WTC11 (cell line): ENCODE results near the gene PGA3. TPM values are rescaled to one million over a fixed set of nuclear protein-coding genes. Genes with fewer than 3 reads are reported as not detected.

ENCODE experiments used
- ATAC-seq: fragments of 200-7000 bp; cut with Tn5 transposase; 2 replicates; pipeline ENCODE4 v1.10.0; 2021; ENCODE audit warnings: mild to moderate bottlenecking, moderate library complexity
- CTCF ChIA-PET: fragments of 300-600 bp; sonication (Branson Sonifier 250); formaldehyde crosslinking; loops from one replicate; lab custom pipeline; 2021; ENCODE audit warnings: antibody characterized with exemption; lab: Charles Lee
- POLR2A ChIA-PET: fragments of 350-600 bp; sonication (Branson Sonifier 250); formaldehyde crosslinking; loops from one replicate; lab custom pipeline; 2021; ENCODE audit warnings: antibody characterized with exemption; lab: Charles Lee
- DNase-seq: peaks from one replicate; pipeline ENCODE4 v3.0.0; 2021; ENCODE audit warnings: low spot score
- H3K27ac Mint-ChIP-seq: 2 replicates; pipeline ENCODE4 v1.8.0; 2021; ENCODE audit warnings: mixed read lengths
- H3K27me3 Mint-ChIP-seq: 2 replicates; pipeline ENCODE4 v1.8.0; 2021; ENCODE audit warnings: low read depth, mild to moderate bottlenecking, moderate library complexity, mixed read lengths
- H3K36me3 Mint-ChIP-seq: 2 replicates; pipeline ENCODE4 v1.8.0; 2021; ENCODE audit warnings: mixed read lengths
- H3K4me1 Mint-ChIP-seq: 2 replicates; pipeline ENCODE4 v1.8.0; 2022; ENCODE audit warnings: mixed read lengths
- H3K4me3 Mint-ChIP-seq: 2 replicates; pipeline ENCODE4 v1.8.0; 2021; ENCODE audit warnings: mild to moderate bottlenecking, moderate library complexity, mixed read lengths
- H3K9me3 Mint-ChIP-seq: 2 replicates; pipeline ENCODE4 v1.8.0; 2021; ENCODE audit warnings: mixed read lengths
- AFF4 ChIP-seq: sonication (generic); formaldehyde crosslinking; IDR thresholded peaks from 2 replicates; pipeline ENCODE4 v1.8.1; 2023; ENCODE audit warnings: mild to moderate bottlenecking, missing genetic modification reagents, borderline replicate concordance
- ARID4B ChIP-seq: sonication (generic); formaldehyde crosslinking; IDR thresholded peaks from 2 replicates; pipeline ENCODE4 v1.8.0; 2023; ENCODE audit warnings: missing genetic modification reagents, mild to moderate bottlenecking, borderline replicate concordance
- CBFB ChIP-seq: sonication (generic); formaldehyde crosslinking; IDR thresholded peaks from 2 replicates; pipeline ENCODE4 v1.8.1; 2022; ENCODE audit warnings: mild to moderate bottlenecking, low read depth, missing genetic modification reagents
- CREB1 ChIP-seq: sonication (generic); formaldehyde crosslinking; IDR thresholded peaks from 2 replicates; pipeline ENCODE4 v1.8.0; 2023; ENCODE audit warnings: mild to moderate bottlenecking, missing genetic modification reagents
- CTCF ChIP-seq: fragments of 200-600 bp; IDR thresholded peaks from 2 replicates; pipeline ENCODE4 v1.8.0; 2022; ENCODE audit warnings: antibody characterized with exemption
- JAZF1 ChIP-seq: fragments of 250-450 bp; sonication (Bioruptor Pico); IDR thresholded peaks from 2 replicates; pipeline ENCODE4 v1.9.0; 2021; ENCODE audit warnings: moderate library complexity, mild to moderate bottlenecking, inconsistent platforms
- MXD4 ChIP-seq: fragments of 250-450 bp; sonication (Bioruptor Pico); IDR thresholded peaks from 2 replicates; pipeline ENCODE4 v1.8.0; 2021; ENCODE audit warnings: mild to moderate bottlenecking, moderate library complexity, borderline replicate concordance
- ZBTB43 ChIP-seq: sonication (generic); formaldehyde crosslinking; IDR thresholded peaks from 2 replicates; pipeline ENCODE4 v1.8.1; 2023; ENCODE audit warnings: mild to moderate bottlenecking, missing genetic modification reagents
- ZNF121 ChIP-seq: sonication (generic); formaldehyde crosslinking; IDR thresholded peaks from 2 replicates; pipeline ENCODE4 v1.8.0; 2023; ENCODE audit warnings: missing genetic modification reagents
- ZNF219 ChIP-seq: sonication (generic); formaldehyde crosslinking; IDR thresholded peaks from 2 replicates; pipeline ENCODE4 v1.8.0; 2023; ENCODE audit warnings: missing genetic modification reagents, mild to moderate bottlenecking, borderline replicate concordance
- ZNF232 ChIP-seq: sonication (generic); formaldehyde crosslinking; IDR thresholded peaks from 2 replicates; pipeline ENCODE4 v1.8.0; 2022; ENCODE audit warnings: mild to moderate bottlenecking, missing genetic modification reagents
- ZNF512 ChIP-seq: sonication (generic); formaldehyde crosslinking; IDR thresholded peaks from 2 replicates; pipeline ENCODE4 v1.8.1; 2022; ENCODE audit warnings: missing genetic modification reagents, borderline replicate concordance
- total RNA-seq: library from RNA; stranded (reverse); gene quantifications from 3 replicates; pipeline ENCODE4 v1.2.3, GENCODE V29; 2021

The PGA3 gene
- total RNA-seq, 1 experiment from 2014 or later = 0.20 TPM

- no peak for TF ChIP-seq ARID4B
- TF ChIP-seq, all 79 proteins: peak for 0
Measured at GRCh38 chr11:61170566-61170965, 32.7 kb upstream of the PGA3 start (continued).

- TF ChIP-seq CTCF = no peak
- no peak for TF ChIP-seq AFF4 (CRISPR knock-in tag)
- TF ChIP-seq CBFB = no peak
- DNase-seq (no peak), ATAC-seq (no peak)
- Mint-ChIP-seq H3K27ac (no peak overlapping the region), H3K9me3 (peaks cover 20% of the 10 kb centered on the region), H3K27me3 (peaks cover 13% of the 10 kb centered on the region), H3K4me3 (no peak overlapping the region), H3K4me1 (no peaks in the 10 kb centered on the region), H3K36me3 (peaks cover 3% of the 10 kb centered on the region; the same call in 1 of the 2 replicates)
- ChIA-PET CTCF (no interaction called here), POLR2A (no interaction called here)
Measured at GRCh38 chr11:61171907-61172306, 31.4 kb upstream of the PGA3 start.

GRCh38 chr11:61172356-61172755 lies 31.0 kb upstream of the PGA3 start:
- Mint-ChIP-seq H3K4me1 (no peaks in the 10 kb centered on the region), H3K27me3 (peaks cover 11% of the 10 kb centered on the region), H3K9me3 (peaks cover 20% of the 10 kb centered on the region), H3K27ac (no peak overlapping the region), H3K36me3 (peaks cover 2% of the 10 kb centered on the region; the same call in 1 of the 2 replicates), H3K4me3 (no peak overlapping the region)
- no peak for TF ChIP-seq ZNF512 (CRISPR knock-in tag)
- TF ChIP-seq MXD4 (CRISPR knock-in tag) = no peak
- TF ChIP-seq ZNF121 (CRISPR knock-in tag) = no peak
- TF ChIP-seq CREB1 (CRISPR knock-in tag) = no peak
- no peak for TF ChIP-seq ZBTB43 (CRISPR knock-in tag)
- no peak for TF ChIP-seq ZNF219
- no peak for TF ChIP-seq JAZF1
- no peak for TF ChIP-seq ZNF232 (CRISPR knock-in tag)
- ChIA-PET CTCF (no interaction called here), POLR2A (no interaction called here)
- ATAC-seq = no peak
- no peak for DNase-seq
